GM18499 (cell line): ENCODE results near the gene RNF146.
"Not testable (repeated sequence)": the region's sequence is repeated elsewhere in the genome, so short reads cannot be mapped to it uniquely, and the experiment has no call there.

Experiments used
- ATAC-seq: cut with Tn5 transposase; IDR thresholded peaks from one replicate; pipeline ENCODE4 v1.9.1; 2021; ENCODE audit warnings: moderate number of reproducible peaks; ENCODE audit not compliant: insufficient read depth, unreplicated experiment

The RNF146 gene

GRCh38 chr6:127279815-127280214 lies 13.2 kb downstream of the RNF146 start:
- ATAC-seq, result no peak

- ATAC-seq, result no peak
Observed at GRCh38 chr6:127282184-127282583, 15.5 kb downstream of the RNF146 start.

- ATAC-seq, result peak; percentile 30
Observed at GRCh38 chr6:127288705-127289104, 22.0 kb downstream of the RNF146 start.

GRCh38 chr6:127289934-127290333 lies 23.3 kb downstream of the RNF146 start:
- no peak for ATAC-seq

- no peak for ATAC-seq
Observed at GRCh38 chr6:127290391-127291265, 24.0 kb downstream of the RNF146 start.

GRCh38 chr6:127291495-127291894 lies 24.8 kb downstream of the RNF146 start:
- ATAC-seq, result peak; percentile 78

GRCh38 chr6:127297502-127298070 lies 30.9 kb downstream of the RNF146 start:
- ATAC-seq, result no peak

GRCh38 chr6:127298475-127298874 lies 31.8 kb downstream of the RNF146 start:
- no peak for ATAC-seq

GRCh38 chr6:127299522-127300240 lies 33.0 kb downstream of the RNF146 start:
- no peak for ATAC-seq

DNA sequence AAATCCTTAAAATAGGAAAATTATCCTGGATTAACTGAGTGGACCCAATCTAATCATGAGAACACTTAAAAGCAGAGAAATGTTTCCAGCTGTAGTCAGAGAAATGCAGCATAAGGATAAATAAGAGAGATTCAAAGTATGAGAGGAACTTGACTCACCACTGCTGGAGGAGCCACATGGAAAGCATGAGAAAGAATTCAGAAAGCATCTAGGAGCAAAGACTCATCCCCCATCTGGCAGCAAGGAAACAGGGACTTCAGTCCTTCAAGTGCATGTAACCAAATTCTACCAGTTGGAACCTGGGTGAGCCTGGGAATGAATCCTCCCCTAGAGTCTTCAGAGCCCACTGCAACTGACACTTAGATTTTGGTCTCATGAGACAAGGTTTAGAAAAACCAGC lies 33.7 kb downstream of the RNF146 start:
- ATAC-seq, result no peak

DNA sequence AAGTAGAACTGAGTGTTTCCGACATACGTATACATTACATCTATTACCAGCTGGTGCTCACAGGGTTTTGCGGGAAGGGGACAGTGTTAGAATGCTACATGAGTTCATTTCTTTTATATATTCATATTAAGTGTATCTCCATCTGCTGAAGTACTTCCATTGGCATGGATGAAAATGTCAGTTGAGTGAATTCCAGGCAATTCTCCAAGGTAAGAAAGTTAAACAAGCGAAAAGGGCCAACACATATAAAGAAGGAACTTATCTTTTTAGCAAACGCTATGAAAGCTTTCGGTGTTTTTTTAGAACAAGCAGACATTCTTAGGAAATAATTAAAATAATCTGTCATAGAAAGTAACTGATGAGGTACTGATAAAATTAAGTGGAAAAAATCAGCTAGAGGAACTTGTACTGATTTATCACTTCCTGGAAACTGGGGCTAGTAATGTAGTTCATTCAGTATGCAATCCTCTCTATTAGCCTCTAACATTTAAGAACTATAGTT lies 34.6 kb downstream of the RNF146 start:
- no peak for ATAC-seq

DNA sequence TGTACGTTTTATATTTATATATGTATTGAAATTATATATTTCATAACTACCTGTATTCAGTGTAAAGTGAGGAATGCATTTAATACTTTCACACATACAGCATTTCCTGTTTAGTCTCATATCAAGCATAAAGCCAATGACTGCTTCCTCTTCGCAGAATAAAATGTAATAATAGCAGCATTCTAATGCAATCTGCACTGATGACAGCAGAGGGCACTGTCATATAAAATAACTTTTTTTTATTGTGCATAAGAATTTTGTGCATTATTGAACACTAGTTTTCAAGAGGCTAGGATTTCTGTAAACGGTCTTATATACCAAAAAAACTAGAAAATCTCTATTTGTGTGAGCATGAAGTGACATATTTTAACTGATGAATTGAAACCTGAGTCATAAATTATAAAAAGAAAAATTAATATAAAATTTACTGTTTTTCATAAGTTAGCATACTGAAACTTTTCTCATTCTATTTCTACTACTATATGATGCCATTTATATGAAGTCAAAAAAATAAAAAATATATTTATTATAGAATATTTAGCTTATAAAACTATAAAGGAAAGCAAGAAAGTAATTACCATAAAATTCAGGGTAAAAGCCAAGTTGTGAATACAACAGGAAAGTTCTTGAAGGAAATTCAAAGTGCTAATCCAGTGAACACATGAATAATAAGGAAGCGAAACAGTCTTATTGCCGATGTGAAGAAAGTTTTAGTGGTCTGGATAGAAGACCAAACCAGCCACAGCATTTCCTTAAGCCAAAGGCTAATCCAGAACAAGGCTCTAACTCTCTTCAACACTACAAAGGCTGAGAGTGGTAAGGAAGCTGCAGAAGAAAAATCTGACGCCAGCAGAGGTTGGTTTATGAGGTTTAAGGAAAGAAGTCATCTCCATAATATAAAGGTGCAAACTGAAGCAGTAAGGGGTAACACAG lies 36.3 kb downstream of the RNF146 start:
- peak; percentile 84 for ATAC-seq

DNA sequence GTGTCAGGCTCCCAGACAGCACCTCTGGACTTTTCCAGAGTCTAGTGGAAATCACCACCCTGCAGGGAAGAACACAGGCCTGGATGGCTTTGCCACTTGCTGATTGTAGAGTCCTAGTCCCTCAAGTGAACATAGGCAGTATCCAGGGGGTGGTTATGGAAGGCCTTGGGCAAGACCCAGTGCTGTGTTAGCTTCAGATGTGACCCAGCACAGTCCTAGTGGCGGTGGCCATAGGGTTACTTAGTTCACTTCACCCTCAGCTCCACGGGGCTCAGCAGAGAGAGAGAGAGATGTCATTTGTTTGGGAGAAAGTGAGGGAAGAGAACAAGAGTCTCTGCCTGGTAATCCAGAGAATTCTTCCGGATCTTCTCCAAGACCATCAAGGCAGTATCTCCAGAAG lies 37.3 kb downstream of the RNF146 start:
- no peak for ATAC-seq

- ATAC-seq, result no peak
Observed at GRCh38 chr6:127305741-127306140, 39.1 kb downstream of the RNF146 start.

DNA sequence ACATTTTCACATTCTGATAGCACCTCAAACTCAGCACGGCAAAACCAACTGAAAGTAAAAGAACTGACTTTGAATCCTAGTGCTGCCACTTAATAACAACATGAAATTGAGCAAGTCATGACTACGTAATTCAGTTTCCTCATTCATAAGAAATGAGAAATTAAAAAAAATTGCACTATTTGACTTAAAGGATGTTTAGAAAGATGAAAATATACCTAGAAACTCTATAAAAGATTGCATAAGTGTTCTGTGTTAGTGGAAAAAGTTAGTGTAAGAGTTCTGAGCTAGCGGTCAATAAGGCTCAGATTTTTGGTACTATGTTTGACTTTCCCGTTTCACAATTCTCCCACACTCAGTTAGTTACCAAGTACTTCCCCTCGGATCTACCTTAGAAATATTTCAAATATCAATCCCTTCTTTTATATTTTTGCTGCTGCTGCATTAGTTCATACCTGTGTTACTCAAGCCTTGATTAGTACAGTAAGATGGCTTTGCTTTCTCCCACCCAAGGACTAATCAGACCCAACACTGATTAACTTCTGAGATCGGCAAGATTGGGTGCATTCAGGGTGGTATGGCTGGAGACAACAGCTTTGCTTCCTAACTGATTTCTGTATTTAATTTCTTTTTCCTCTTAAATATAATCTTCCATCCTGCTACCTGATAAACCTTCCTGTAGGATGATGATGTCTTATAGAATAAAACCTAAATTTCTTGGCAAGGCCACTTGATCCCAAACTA lies 50.9 kb downstream of the RNF146 start:
- ATAC-seq, result no peak

- no peak for ATAC-seq
Observed at GRCh38 chr6:127319686-127320085, 53.0 kb downstream of the RNF146 start.

GRCh38 chr6:127328043-127328609 lies 61.5 kb downstream of the RNF146 start:
- ATAC-seq, result no peak

DNA sequence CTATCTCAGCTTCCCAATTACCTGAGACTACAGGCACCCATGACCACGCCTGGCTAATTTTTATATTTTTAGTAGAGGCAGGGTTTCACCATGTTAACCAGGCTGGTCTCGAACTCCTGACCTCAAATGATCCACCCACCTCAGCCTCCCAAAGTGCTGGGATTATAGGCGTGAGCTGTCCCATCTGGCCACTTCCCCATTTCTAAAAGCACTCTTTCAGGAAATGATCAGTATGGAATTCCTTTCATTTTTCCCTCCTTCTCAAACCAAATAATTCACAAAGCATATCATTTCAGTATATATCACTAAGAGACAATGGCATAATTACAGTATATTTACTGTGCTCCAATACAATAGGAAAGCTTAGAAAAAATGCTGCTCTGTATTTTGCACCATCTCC lies 64.6 kb downstream of the RNF146 start:
- not testable (repeated sequence) for ATAC-seq

DNA sequence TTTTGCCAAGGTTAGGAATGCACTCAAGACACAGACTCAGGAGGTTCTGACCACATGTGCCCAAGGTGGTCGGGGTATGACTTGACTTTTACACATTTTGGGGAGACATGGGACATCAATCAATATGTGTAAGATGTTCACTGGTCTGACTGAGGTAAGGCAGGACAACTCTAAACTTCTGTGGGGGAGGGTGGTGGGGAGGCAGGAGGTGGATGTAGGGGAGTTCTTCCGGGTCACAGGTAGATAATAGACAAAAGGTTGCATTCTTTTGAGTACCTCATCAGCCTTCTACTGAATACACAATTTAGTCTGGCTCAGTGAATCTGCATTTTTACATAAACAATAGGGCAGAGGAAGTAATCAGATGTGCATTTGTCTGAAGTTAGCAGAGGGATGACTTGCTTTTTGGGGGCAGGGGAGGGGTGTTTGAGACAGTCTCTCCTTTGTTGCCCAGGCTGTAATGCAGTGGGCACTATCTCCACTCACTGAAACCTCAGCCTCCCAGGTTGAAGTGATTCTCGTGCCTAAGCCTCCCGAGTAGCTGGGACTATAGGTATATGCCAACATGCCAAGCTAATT lies 65.8 kb downstream of the RNF146 start:
- ATAC-seq, result no peak
